Chondrocyte (in vitro differentiated cells): ENCODE measurements around the gene ZNF608. TPM values are rescaled to one million over a fixed set of nuclear protein-coding genes. Genes with fewer than 3 reads are reported as not detected.

Experiments used
- DNase-seq: peaks from one replicate; pipeline ENCODE4 v3.0.0; 2021; ENCODE audit warnings: mixed read lengths, low spot score
- H3K27ac Mint-ChIP-seq: one replicate; pipeline ENCODE4 v1.8.0; 2021; ENCODE audit warnings: mild to moderate bottlenecking, moderate library complexity, mixed read lengths; ENCODE audit not compliant: unreplicated experiment
- H3K27me3 Mint-ChIP-seq: 2 replicates; pipeline ENCODE4 v1.8.0; 2021; ENCODE audit warnings: low read depth, mixed read lengths
- H3K36me3 Mint-ChIP-seq: 2 replicates; pipeline ENCODE4 v1.8.0; 2021; ENCODE audit warnings: low read depth, mixed read lengths
- H3K4me1 Mint-ChIP-seq: 2 replicates; pipeline ENCODE4 v1.8.0; 2021; ENCODE audit warnings: low read depth, mild to moderate bottlenecking, mixed read lengths
- H3K4me3 Mint-ChIP-seq: one replicate; pipeline ENCODE4 v1.8.0; 2021; ENCODE audit warnings: mild to moderate bottlenecking, moderate library complexity, mixed read lengths; ENCODE audit not compliant: unreplicated experiment
- H3K9me3 Mint-ChIP-seq: 2 replicates; pipeline ENCODE4 v1.8.0; 2021; ENCODE audit warnings: low read depth, mixed read lengths
- CTCF ChIP-seq: fragments of 200-600 bp; sonication (generic); IDR thresholded peaks from 2 replicates; pipeline ENCODE4 v1.5.0; 2021; ENCODE audit warnings: antibody characterized with exemption, mild to moderate bottlenecking, moderate library complexity
- total RNA-seq: library from RNA; stranded (reverse); gene quantifications from 3 replicates; pipeline ENCODE4 v1.2.1, GENCODE V29; 2021

Gene ZNF608
- total RNA-seq, 1 donor from 2014 or later: 20.7 TPM

- Mint-ChIP-seq H3K27me3 (no peaks in the 10 kb centered on the region), H3K4me3 (no peak overlapping the region), H3K9me3 (no peaks in the 10 kb centered on the region), H3K27ac (no peak overlapping the region), H3K4me1 (peaks cover 41% of the 10 kb centered on the region), H3K36me3 (peaks cover 2% of the 10 kb centered on the region)
- DNase-seq: no peak
- TF ChIP-seq CTCF: peak; percentile 28
Observed at GRCh38 chr5:124725040-124725434, 21.4 kb downstream of the ZNF608 start.

DNA sequence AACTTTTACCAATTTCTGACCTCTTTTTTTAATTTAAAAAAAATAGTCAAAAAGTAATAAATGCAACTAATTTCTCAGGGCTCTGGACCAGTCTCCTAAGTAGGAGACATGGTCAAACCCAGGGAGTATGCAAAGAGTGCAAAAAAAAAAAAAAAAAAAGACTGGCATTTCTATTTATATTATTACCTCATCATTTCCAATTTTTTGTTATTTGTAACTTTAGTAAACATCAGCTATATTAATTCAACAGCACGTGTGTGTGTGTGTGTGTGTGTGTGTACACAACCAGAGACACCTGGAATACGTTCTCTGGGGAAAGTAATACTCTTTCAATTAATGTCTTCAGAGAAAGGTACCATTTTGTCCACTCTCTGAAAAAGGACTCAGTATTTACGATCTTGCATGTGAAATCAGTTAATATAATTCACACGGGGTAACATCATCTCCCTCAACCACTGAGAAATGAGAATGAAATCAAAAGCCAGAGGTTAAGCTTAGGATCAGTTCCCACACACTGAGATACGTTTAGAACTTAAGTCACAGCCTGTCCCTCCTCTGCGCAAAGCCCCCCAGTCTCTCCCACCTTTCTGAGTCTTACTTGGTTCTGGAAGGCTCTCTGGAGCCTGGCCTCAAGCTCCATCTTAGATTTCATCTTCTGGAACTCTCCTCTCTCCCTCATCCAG lies 21.9 kb downstream of the ZNF608 start:
- Mint-ChIP-seq H3K4me3 (no peak overlapping the region), H3K4me1 (peaks cover 35% of the 10 kb centered on the region), H3K9me3 (no peaks in the 10 kb centered on the region), H3K27ac (no peak overlapping the region), H3K36me3 (peaks cover 2% of the 10 kb centered on the region), H3K27me3 (no peaks in the 10 kb centered on the region)
- no peak for TF ChIP-seq CTCF
- DNase-seq: no peak

DNA sequence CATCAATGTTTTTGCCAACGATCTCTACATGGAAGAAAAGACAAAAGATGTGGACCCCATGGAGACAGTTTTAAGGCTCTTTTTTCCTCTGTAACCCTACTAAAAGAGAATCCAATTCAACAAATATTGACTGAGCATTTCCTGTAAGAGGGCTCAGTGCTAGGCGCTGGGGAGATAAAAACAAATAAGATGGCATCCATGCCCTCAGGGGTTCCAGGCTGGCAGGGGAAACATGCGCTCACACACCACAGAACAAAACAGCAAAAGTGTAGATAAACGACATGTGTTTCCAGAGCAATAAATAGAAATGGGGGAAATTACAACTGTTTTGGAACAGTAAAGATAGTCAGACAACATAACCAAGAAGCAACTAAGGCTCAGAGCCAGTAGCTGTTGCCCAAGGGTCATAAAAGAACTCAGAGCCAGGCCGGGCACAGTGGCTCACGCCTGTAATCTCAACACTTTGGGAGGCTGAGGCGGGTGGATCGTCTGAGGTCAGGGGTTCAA lies 25.2 kb downstream of the ZNF608 start:
- peaks cover 1% of the 10 kb centered on the region for H3K36me3 Mint-ChIP-seq
- H3K27ac Mint-ChIP-seq: no peak overlapping the region
- no peak for TF ChIP-seq CTCF
- no peak overlapping the region for H3K4me3 Mint-ChIP-seq
- H3K4me1 Mint-ChIP-seq: peaks cover 30% of the 10 kb centered on the region
- H3K27me3 Mint-ChIP-seq: no peaks in the 10 kb centered on the region
- no peak for DNase-seq
- no peaks in the 10 kb centered on the region for H3K9me3 Mint-ChIP-seq

DNA sequence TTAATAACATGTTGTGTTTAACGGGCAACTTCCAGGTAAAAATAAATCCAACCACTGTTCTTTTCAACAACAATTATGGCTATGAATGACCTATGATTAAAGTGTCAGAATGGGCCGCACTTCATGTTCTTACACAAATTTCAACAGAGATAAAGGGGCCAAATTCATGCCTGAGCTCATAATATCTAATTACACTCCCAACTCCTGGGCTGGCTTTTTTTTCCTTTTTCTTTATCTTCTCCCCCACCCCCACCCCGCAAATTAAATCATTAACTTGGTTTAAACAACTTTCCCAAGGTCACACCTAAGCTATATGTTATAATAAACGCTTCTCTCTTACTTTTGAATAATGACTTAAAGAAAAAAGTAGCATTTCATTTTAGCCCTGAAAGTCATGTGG lies 25.8 kb downstream of the ZNF608 start:
- DNase-seq: no peak
- Mint-ChIP-seq H3K4me1 (peaks cover 23% of the 10 kb centered on the region), H3K36me3 (no peaks in the 10 kb centered on the region), H3K27ac (no peak overlapping the region), H3K27me3 (no peaks in the 10 kb centered on the region), H3K4me3 (no peak overlapping the region), H3K9me3 (no peaks in the 10 kb centered on the region)
- TF ChIP-seq CTCF: no peak

DNA sequence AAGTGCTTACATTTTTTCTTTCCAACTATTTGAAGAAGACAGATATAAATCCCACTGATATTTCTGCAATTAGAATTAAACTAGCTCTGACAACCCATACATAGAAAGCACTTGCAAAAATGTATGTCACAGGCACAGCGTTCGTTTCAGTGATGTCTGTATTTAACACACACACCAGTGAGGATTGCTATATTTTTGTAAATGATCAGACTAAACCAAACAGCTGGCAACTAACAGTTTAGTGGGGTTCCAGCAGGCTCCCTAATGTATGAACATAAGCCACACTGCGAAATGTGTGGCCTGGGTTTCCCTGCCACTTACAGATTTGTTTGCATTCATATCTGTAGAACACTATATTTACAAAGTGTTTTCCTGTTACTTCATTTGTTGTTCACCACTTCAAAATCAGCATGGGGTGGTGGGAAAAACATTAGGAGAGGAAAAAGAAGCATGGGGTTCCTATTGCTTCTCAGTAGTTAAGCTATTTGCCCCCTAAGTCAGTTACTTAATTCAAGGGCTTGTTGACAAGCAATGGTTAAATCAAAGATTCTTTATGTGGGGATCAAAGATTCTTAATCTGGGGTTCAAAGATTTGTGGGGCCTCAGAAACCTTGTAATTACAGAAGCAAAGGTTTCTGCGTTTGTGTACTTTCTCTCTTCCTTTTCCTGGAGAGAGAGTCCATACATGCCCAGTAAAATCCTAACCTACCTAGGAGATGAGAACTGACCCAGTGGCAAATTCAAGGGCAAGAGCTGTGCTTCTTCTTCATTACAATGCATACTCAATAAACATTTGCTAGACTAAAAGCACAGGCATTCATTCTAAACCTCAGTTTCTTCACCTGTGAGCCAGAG lies 27.1 kb downstream of the ZNF608 start:
- DNase-seq: no peak
- no peak for TF ChIP-seq CTCF
- Mint-ChIP-seq H3K4me3 (no peak overlapping the region), H3K27ac (no peak overlapping the region), H3K27me3 (no peaks in the 10 kb centered on the region), H3K36me3 (no peaks in the 10 kb centered on the region), H3K4me1 (peaks cover 12% of the 10 kb centered on the region), H3K9me3 (no peaks in the 10 kb centered on the region)
